Upper lobe of right lung (tissue), 1 donor: ENCODE measurements around the gene C14orf132. TPM values are rescaled to one million over a fixed set of nuclear protein-coding genes. Genes with fewer than 3 reads are reported as not detected.
A peak's percentile ranks its signal among the peaks of the same experiment; 100 is the strongest.

Experiments used
- ATAC-seq: fragments of 200-7000 bp; cut with Tn5 transposase; one replicate; pipeline ENCODE4 v1.9.1; 2020; ENCODE audit warnings: mild to moderate bottlenecking, moderate library complexity
- DNase-seq: peaks from one replicate; pipeline ENCODE4 v3.0.0-alpha.2; 2020
- H3K27ac ChIP-seq: fragments of 200-600 bp; one replicate; pipeline ENCODE4 v1.8.0; 2022
- H3K27me3 ChIP-seq: fragments of 200-600 bp; one replicate; pipeline ENCODE4 v1.8.0; 2022; ENCODE audit warnings: mild to moderate bottlenecking
- H3K36me3 ChIP-seq: fragments of 200-600 bp; one replicate; pipeline ENCODE4 v1.8.0; 2022
- H3K4me1 ChIP-seq: fragments of 200-600 bp; one replicate; pipeline ENCODE4 v1.8.0; 2022
- H3K4me3 ChIP-seq: fragments of 200-600 bp; one replicate; pipeline ENCODE4 v1.8.0; 2022; ENCODE audit warnings: mild to moderate bottlenecking
- H3K9me3 ChIP-seq: fragments of 200-600 bp; one replicate; pipeline ENCODE4 v1.8.0; 2022
- intact Hi-C: fragments of 100-400 bp; cut with DNase I; formaldehyde crosslinking; loops from one replicate; pipeline ENCODE4 v1.11.0; 2022
- total RNA-seq: library from RNA; stranded (reverse); fragmentation: NEBNext Ultra II Directional; extraction: Animal tissue kit (Norgen Biotek cat#: 25700); gene quantifications from one replicate; pipeline ENCODE4 v1.2.1, GENCODE V29; 2021
- TF ChIP-seq, protein P1 (sequence below): fragments of 200-600 bp; IDR thresholded peaks from one replicate; pipeline ENCODE4 v1.8.0; 2022; ENCODE audit warnings: antibody characterized with exemption
- donor health status: DM: no; HTN: yes; CAD: no; lungs with severe emphysema.

The C14orf132 gene
- total RNA-seq, 1 donor from 2014 or later: 63.1 TPM

- no peaks in the 10 kb centered on the region for H3K36me3 ChIP-seq
- H3K4me3 ChIP-seq: no peak overlapping the region
- H3K27ac ChIP-seq: no peak overlapping the region
- DNase-seq (no peak), ATAC-seq (no peak)
- no peaks in the 10 kb centered on the region for H3K27me3 ChIP-seq
- H3K4me1 ChIP-seq: peaks cover 23% of the 10 kb centered on the region
- H3K9me3 ChIP-seq: no peaks in the 10 kb centered on the region
- intact Hi-C loops: no loop called here
- TF ChIP-seq, protein P1, sequence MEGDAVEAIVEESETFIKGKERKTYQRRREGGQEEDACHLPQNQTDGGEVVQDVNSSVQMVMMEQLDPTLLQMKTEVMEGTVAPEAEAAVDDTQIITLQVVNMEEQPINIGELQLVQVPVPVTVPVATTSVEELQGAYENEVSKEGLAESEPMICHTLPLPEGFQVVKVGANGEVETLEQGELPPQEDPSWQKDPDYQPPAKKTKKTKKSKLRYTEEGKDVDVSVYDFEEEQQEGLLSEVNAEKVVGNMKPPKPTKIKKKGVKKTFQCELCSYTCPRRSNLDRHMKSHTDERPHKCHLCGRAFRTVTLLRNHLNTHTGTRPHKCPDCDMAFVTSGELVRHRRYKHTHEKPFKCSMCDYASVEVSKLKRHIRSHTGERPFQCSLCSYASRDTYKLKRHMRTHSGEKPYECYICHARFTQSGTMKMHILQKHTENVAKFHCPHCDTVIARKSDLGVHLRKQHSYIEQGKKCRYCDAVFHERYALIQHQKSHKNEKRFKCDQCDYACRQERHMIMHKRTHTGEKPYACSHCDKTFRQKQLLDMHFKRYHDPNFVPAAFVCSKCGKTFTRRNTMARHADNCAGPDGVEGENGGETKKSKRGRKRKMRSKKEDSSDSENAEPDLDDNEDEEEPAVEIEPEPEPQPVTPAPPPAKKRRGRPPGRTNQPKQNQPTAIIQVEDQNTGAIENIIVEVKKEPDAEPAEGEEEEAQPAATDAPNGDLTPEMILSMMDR: no peak
Measured at GRCh38 chr14:96122496-96122895, 83.3 kb downstream of the C14orf132 start.

- TF ChIP-seq, protein P1: no peak
- Histone ChIP-seq H3K9me3 (no peaks in the 10 kb centered on the region), H3K4me1 (peaks cover 23% of the 10 kb centered on the region), H3K27ac (no peak overlapping the region), H3K36me3 (no peaks in the 10 kb centered on the region), H3K27me3 (no peaks in the 10 kb centered on the region), H3K4me3 (no peak overlapping the region)
- DNase-seq: no peak
- no peak for ATAC-seq
- intact Hi-C loops: no loop called here
Measured at GRCh38 chr14:96125536-96125935, 86.4 kb downstream of the C14orf132 start.

DNA sequence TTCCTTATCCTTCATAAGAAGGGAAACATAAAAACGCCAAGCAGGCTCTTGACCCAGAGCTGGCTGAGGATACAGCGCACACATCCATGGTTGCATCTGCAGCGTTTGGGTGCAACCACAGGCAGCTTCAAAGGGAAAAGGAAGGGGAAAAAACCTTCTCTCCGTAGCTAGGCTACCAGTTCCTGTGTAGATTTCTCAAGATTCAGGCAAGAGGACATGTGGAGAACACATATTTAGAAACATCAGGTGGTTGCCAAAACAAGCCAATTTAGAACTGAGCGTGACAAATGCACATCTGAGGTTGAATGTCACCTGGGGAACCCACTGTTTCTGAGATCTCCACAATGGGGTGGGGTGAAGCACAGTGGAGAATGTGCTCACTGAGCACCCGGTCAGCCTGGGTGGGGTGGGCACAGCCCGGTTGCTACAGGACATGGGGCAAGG, 87.2 kb downstream of the C14orf132 start:
- TF ChIP-seq, protein P1: no peak
- H3K27ac ChIP-seq: peak overlapping the region; percentile 30
- H3K36me3 ChIP-seq: no peaks in the 10 kb centered on the region
- intact Hi-C loops: no loop called here
- H3K4me1 ChIP-seq: peaks cover 23% of the 10 kb centered on the region
- no peaks in the 10 kb centered on the region for H3K27me3 ChIP-seq
- H3K4me3 ChIP-seq: no peak overlapping the region
- DNase-seq (no peak), ATAC-seq (peak; percentile 29)
- no peaks in the 10 kb centered on the region for H3K9me3 ChIP-seq

DNA sequence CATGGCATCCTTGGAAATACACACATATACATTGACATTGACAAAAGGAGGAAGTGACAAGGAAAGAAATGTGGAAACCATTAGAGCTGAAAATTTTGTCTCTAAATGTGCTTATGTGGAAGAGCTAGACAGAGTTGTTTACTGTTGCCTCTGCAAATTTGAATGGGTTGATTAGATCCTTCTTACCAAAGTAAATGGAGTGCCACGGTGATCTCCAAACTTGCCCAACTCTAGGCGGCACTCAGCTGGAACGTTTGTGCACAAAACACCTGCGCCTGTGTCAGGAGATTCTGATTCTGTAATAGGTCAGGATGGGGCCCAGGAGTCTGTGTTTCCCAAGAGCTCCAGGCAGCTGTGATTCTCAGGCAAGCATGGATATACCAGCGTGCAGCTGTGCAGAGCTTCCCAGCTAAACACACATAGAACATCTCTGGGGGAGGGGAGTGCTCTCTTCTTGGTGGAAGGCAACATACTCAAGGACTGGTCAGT, 87.7 kb downstream of the C14orf132 start:
- Histone ChIP-seq H3K9me3 (no peaks in the 10 kb centered on the region), H3K27me3 (no peaks in the 10 kb centered on the region), H3K27ac (no peak overlapping the region), H3K4me1 (peaks cover 23% of the 10 kb centered on the region), H3K36me3 (no peaks in the 10 kb centered on the region), H3K4me3 (no peak overlapping the region)
- ATAC-seq: no peak
- TF ChIP-seq, protein P1: no peak
- DNase-seq: no peak
- intact Hi-C loops: no loop called here

DNA sequence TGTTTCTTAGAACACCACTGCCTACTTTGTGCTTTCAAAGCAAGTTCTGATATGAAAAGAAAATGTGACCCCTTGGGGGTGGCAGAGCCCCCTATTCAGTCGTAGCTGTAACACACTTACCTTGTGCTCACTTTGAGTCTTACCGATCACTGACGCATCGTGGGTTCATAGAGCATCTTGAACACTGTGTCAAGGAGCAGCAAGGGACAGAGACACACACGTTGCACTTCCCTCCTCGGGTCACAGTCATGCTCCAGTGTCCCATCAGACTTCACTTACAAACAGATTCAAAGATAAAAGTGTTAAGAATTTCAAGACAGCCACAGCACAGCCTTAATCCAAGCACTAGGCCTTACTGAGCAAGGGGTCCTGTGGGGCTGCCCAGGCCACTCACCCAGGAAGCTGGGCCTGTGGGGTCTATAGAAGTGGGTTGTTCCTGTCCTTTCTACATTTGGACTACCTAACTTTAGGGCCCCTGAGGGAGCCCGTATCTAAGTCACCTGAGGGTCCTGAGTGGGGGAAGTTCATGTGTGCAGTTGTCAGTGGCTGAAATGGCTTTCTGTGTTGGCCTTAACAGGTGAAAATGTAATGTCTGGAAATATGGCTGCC, 90.1 kb downstream of the C14orf132 start:
- H3K4me1 ChIP-seq: peaks cover 23% of the 10 kb centered on the region
- H3K9me3 ChIP-seq: no peaks in the 10 kb centered on the region
- no peak for DNase-seq
- H3K36me3 ChIP-seq: no peaks in the 10 kb centered on the region
- H3K27me3 ChIP-seq: no peaks in the 10 kb centered on the region
- no peak overlapping the region for H3K4me3 ChIP-seq
- H3K27ac ChIP-seq: no peak overlapping the region
- ATAC-seq: no peak
- intact Hi-C loops: no loop called here
- TF ChIP-seq, protein P1: no peak
